HepG2 (cell line): Measurements from ENCODE around the gene C5orf15. TPM values are rescaled to one million over a fixed set of nuclear protein-coding genes. Genes with fewer than 3 reads are reported as not detected.

Source experiments
- AGO2 ChIP-seq: fragments of 200-400 bp; formaldehyde crosslinking; optimal IDR thresholded peaks from 2 replicates; pipeline ENCODE3; 2017; ENCODE audit warnings: mild to moderate bottlenecking, low read depth, low read length, moderate library complexity
- BORCS8-MEF2B ChIP-seq: sonication (generic); formaldehyde crosslinking; IDR thresholded peaks from 2 replicates; pipeline ENCODE4 v1.8.0; 2022; ENCODE audit warnings: mild to moderate bottlenecking, missing genetic modification reagents
- ELF1 ChIP-seq: sonication (generic); formaldehyde crosslinking; IDR thresholded peaks from 2 replicates; pipeline ENCODE4 v1.4.0; 2020; ENCODE audit warnings: missing genetic modification reagents
- ETV5 ChIP-seq: IDR thresholded peaks from 2 replicates; pipeline ENCODE4 v1.6.1; 2018; ENCODE audit warnings: missing biosample characterization, missing genetic modification reagents, inconsistent platforms, borderline replicate concordance
- MAF1 ChIP-seq: sonication (generic); formaldehyde crosslinking; IDR thresholded peaks from 2 replicates; pipeline ENCODE4 v1.5.0; 2020; ENCODE audit warnings: missing genetic modification reagents, borderline replicate concordance
- MXI1 ChIP-seq: IDR thresholded peaks from 3 replicates; pipeline ENCODE4 v1.6.1; 2012; ENCODE audit warnings: low read depth, low read length, inconsistent platforms, borderline replicate concordance
- TEAD3 ChIP-seq: optimal IDR thresholded peaks from 2 replicates; pipeline ENCODE3; 2016; ENCODE audit warnings: borderline replicate concordance
- TP53 ChIP-seq: sonication (generic); formaldehyde crosslinking; conservative IDR thresholded peaks from 2 replicates; pipeline ENCODE4 v1.4.0; 2020; ENCODE audit warnings: missing genetic modification reagents
- ZBTB21 ChIP-seq: sonication (generic); formaldehyde crosslinking; IDR thresholded peaks from 2 replicates; pipeline ENCODE4 v1.4.0; 2020; ENCODE audit warnings: missing genetic modification reagents
- ZFYVE20 ChIP-seq: sonication (generic); formaldehyde crosslinking; IDR thresholded peaks from 2 replicates; pipeline ENCODE4 v1.8.0; 2023; ENCODE audit warnings: low read depth, mild to moderate bottlenecking, moderate library complexity, missing genetic modification reagents, borderline replicate concordance
- ZNF205 ChIP-seq: IDR thresholded peaks from 2 replicates; pipeline ENCODE4 v1.6.1; 2018; ENCODE audit warnings: missing biosample characterization, missing genetic modification reagents
- ZNF484 ChIP-seq: sonication (generic); formaldehyde crosslinking; IDR thresholded peaks from 2 replicates; pipeline ENCODE4 v1.5.1; 2020; ENCODE audit warnings: mild to moderate bottlenecking, low read depth, missing genetic modification reagents, borderline replicate concordance
- ZNF503 ChIP-seq: sonication (generic); formaldehyde crosslinking; IDR thresholded peaks from 2 replicates; pipeline ENCODE4 v1.4.0; 2020; ENCODE audit warnings: missing genetic modification reagents
- ZNF569 ChIP-seq: sonication (generic); formaldehyde crosslinking; IDR thresholded peaks from 2 replicates; pipeline ENCODE4 v1.5.0; 2020; ENCODE audit warnings: mild to moderate bottlenecking, missing genetic modification reagents, moderate library complexity, borderline replicate concordance
- ZNF724P ChIP-seq: sonication (generic); formaldehyde crosslinking; IDR thresholded peaks from 2 replicates; pipeline ENCODE4 v1.8.0; 2022; ENCODE audit warnings: missing genetic modification reagents, borderline replicate concordance
- polyA plus RNA-seq, 8 experiments: library from polyadenylated mRNA; depleted of rRNA in 3 of 8; stranded (reverse) in 7 of 8; unstranded in 1 of 8; fragments of >200 nt; fragmentation: Illumina TruSeq in 4 of 8; extraction: Trizol in 4 of 8; gene quantifications; 2 replicates each; pipeline versions ENCODE4 v1.2.1 to v1.2.3, GENCODE V29; 2011 to 2016; ENCODE audit warnings: low read depth in 4 of 8, missing spikeins in 1 of 8, mixed read lengths in 1 of 8; ENCODE audit not compliant: insufficient read depth in 1 of 8
- total RNA-seq, 5 experiments: library from RNA; depleted of rRNA; stranded (reverse); fragments of >200 nt; fragmentation: Illumina TruSeq; extraction: Trizol; gene quantifications; 2 replicates each; pipeline ENCODE4 v1.2.3, GENCODE V29; 2016; ENCODE audit warnings: low read depth in 1 of 5
- TF ChIP-seq, protein P1 (sequence below), 2 experiments: IDR thresholded peaks; 2 replicates each; pipeline ENCODE4 v1.6.1; 2011 to 2012; ENCODE audit warnings: low read length in 2 of 2, borderline replicate concordance in 1 of 2, low read depth in 1 of 2, mild to moderate bottlenecking in 1 of 2, moderate library complexity in 1 of 2
- TF ChIP-seq, protein P2 (sequence below): sonication (generic); formaldehyde crosslinking; IDR thresholded peaks from 2 replicates; pipeline ENCODE4 v1.5.1; 2020; ENCODE audit warnings: mild to moderate bottlenecking, missing genetic modification reagents, moderate library complexity

Gene C5orf15
- total and polyA plus RNA-seq, 2 of the 13 experiments (the other 11 are each of a cell fraction or from before 2014, with no cell fraction given), result 58.5 to 82.7 TPM

- TF ChIP-seq, protein P1, sequence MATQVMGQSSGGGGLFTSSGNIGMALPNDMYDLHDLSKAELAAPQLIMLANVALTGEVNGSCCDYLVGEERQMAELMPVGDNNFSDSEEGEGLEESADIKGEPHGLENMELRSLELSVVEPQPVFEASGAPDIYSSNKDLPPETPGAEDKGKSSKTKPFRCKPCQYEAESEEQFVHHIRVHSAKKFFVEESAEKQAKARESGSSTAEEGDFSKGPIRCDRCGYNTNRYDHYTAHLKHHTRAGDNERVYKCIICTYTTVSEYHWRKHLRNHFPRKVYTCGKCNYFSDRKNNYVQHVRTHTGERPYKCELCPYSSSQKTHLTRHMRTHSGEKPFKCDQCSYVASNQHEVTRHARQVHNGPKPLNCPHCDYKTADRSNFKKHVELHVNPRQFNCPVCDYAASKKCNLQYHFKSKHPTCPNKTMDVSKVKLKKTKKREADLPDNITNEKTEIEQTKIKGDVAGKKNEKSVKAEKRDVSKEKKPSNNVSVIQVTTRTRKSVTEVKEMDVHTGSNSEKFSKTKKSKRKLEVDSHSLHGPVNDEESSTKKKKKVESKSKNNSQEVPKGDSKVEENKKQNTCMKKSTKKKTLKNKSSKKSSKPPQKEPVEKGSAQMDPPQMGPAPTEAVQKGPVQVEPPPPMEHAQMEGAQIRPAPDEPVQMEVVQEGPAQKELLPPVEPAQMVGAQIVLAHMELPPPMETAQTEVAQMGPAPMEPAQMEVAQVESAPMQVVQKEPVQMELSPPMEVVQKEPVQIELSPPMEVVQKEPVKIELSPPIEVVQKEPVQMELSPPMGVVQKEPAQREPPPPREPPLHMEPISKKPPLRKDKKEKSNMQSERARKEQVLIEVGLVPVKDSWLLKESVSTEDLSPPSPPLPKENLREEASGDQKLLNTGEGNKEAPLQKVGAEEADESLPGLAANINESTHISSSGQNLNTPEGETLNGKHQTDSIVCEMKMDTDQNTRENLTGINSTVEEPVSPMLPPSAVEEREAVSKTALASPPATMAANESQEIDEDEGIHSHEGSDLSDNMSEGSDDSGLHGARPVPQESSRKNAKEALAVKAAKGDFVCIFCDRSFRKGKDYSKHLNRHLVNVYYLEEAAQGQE (IDR thresholded peaks at IDR 0.05; ENCODE audit: borderline replicate concordance in 1 of 2, low read depth in 1 of 2, low read length in 2 of 2), result peak in 1 of 2 experiments; percentile 57; a peak in 1 of 4 replicates
- TF ChIP-seq ZNF569 (no peak), TP53 (no peak), ELF1 (CRISPR knock-in tag) (peak; percentile 69; the same call in 1 of the 2 replicates), ETV5 (CRISPR knock-in tag) (peak; percentile 56), ZNF205 (peak; percentile 52; the same call in 1 of the 2 replicates), ZBTB21 (CRISPR knock-in tag) (0 out of 2 replicates have a peak, but pooled peaks have one; percentile 25), ZNF503 (peak; percentile 68), ZNF484 (CRISPR knock-in tag) (no peak), TEAD3 (CRISPR knock-in tag) (no peak), ZNF724P (CRISPR knock-in tag) (0 out of 2 replicates have a peak, but pooled peaks have one; percentile 5), BORCS8-MEF2B (peak; percentile 78), MAF1 (no peak), ZFYVE20 (no peak), AGO2 (peak; percentile 78), MXI1 (no peak)
- TF ChIP-seq, protein P2, sequence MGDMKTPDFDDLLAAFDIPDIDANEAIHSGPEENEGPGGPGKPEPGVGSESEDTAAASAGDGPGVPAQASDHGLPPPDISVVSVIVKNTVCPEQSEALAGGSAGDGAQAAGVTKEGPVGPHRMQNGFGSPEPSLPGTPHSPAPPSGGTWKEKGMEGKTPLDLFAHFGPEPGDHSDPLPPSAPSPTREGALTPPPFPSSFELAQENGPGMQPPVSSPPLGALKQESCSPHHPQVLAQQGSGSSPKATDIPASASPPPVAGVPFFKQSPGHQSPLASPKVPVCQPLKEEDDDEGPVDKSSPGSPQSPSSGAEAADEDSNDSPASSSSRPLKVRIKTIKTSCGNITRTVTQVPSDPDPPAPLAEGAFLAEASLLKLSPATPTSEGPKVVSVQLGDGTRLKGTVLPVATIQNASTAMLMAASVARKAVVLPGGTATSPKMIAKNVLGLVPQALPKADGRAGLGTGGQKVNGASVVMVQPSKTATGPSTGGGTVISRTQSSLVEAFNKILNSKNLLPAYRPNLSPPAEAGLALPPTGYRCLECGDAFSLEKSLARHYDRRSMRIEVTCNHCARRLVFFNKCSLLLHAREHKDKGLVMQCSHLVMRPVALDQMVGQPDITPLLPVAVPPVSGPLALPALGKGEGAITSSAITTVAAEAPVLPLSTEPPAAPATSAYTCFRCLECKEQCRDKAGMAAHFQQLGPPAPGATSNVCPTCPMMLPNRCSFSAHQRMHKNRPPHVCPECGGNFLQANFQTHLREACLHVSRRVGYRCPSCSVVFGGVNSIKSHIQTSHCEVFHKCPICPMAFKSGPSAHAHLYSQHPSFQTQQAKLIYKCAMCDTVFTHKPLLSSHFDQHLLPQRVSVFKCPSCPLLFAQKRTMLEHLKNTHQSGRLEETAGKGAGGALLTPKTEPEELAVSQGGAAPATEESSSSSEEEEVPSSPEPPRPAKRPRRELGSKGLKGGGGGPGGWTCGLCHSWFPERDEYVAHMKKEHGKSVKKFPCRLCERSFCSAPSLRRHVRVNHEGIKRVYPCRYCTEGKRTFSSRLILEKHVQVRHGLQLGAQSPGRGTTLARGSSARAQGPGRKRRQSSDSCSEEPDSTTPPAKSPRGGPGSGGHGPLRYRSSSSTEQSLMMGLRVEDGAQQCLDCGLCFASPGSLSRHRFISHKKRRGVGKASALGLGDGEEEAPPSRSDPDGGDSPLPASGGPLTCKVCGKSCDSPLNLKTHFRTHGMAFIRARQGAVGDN (CRISPR knock-in tag), result peak; percentile 69
Observed at GRCh38 chr5:134004626-134005416, 36.4 kb upstream of the C5orf15 start, which contains the start of gene VDAC1 (continued).
